Gastroesophageal sphincter (tissue), 3 donors: Measurements from ENCODE around the gene TRPV6.

ENCODE experiments used
- POLR2A ChIP-seq, 2 donors: fragments of 450-650 bp; IDR thresholded peaks; one replicate each; pipeline ENCODE4 v1.6.1; 2017; ENCODE audit warnings: antibody characterized with exemption in 2 of 2, mild to moderate bottlenecking in 2 of 2, moderate library complexity in 1 of 2
- POLR2AphosphoS5 ChIP-seq: sonication (generic); formaldehyde crosslinking; IDR thresholded peaks from one replicate; pipeline ENCODE4 v1.6.1; 2017; ENCODE audit warnings: antibody characterized with exemption
- TF ChIP-seq, protein P1 (sequence below), 4 experiments: fragments of 200-600 bp in 2 of 4; fragments of 450-650 bp in 2 of 4; sonication (generic) in 1 of 4; IDR thresholded peaks; one replicate each; pipeline ENCODE4 v1.5.1; 2017 to 2019; ENCODE audit warnings: antibody characterized with exemption in 4 of 4, mild to moderate bottlenecking in 2 of 4, moderate library complexity in 2 of 4

DNA sequence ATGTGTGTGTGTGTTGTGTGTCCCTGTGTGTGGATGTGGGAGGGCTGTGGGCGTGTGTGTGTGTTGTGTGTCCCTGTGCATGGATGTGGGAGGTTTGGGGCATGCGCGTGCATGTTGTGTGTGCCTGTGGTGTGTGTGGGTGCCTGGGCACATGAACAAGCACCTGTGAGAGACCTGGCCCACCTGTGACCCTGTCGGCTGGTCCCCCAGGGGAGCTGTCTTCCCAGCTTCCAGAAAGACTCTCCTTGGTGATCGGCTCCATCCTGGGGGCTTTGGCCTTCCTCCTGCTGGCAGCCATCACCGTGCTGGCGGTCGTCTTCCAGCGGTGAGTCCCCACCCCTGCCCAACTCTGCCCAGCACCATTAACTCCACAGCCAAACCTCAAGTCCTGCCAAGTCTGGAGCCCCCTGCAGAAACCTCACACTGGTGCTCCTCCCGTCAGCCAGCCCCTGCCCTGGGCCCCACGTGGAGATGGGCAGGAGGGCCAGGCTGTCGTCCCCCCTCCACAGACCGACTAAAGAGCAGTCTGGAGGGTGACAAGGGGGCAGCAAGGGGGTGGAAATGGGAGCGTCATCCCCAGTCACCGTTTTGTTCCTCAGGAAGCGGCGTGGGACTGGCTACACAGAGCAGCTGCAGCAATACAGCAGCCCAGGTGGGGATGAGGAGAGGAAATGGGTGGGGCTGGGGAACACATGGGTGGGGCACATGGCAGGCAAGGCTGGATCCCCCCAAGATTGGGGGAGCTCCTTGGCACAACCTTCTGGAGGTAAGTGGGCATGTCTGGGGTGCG lies 18.0 kb downstream of the TRPV6 start:
- TF ChIP-seq, protein P1, sequence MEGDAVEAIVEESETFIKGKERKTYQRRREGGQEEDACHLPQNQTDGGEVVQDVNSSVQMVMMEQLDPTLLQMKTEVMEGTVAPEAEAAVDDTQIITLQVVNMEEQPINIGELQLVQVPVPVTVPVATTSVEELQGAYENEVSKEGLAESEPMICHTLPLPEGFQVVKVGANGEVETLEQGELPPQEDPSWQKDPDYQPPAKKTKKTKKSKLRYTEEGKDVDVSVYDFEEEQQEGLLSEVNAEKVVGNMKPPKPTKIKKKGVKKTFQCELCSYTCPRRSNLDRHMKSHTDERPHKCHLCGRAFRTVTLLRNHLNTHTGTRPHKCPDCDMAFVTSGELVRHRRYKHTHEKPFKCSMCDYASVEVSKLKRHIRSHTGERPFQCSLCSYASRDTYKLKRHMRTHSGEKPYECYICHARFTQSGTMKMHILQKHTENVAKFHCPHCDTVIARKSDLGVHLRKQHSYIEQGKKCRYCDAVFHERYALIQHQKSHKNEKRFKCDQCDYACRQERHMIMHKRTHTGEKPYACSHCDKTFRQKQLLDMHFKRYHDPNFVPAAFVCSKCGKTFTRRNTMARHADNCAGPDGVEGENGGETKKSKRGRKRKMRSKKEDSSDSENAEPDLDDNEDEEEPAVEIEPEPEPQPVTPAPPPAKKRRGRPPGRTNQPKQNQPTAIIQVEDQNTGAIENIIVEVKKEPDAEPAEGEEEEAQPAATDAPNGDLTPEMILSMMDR (IDR thresholded peaks at IDR 0.05): no peak
- TF ChIP-seq POLR2A (IDR thresholded peaks at IDR 0.05) (no peak), POLR2AphosphoS5 (no peak)
